OCI-LY1 (cell line): Measurements from ENCODE around the gene HIC1.

Experiments used
- CTCF ChIP-seq: fragments of 200-600 bp; sonication (generic), shearing (Covaris generic); IDR thresholded peaks from 2 replicates; pipeline ENCODE4 v1.5.1; 2017; ENCODE audit warnings: mild to moderate bottlenecking, antibody characterized with exemption, low read length, moderate library complexity, mixed read lengths
- EZH2 ChIP-seq: fragments of 200-600 bp; sonication (generic), shearing (Covaris generic); IDR thresholded peaks from 2 replicates; pipeline ENCODE4 v1.8.0; 2017; ENCODE audit warnings: borderline replicate concordance, mixed run types, mild to moderate bottlenecking, antibody characterized with exemption, low read length, moderate library complexity, mixed read lengths

DNA sequence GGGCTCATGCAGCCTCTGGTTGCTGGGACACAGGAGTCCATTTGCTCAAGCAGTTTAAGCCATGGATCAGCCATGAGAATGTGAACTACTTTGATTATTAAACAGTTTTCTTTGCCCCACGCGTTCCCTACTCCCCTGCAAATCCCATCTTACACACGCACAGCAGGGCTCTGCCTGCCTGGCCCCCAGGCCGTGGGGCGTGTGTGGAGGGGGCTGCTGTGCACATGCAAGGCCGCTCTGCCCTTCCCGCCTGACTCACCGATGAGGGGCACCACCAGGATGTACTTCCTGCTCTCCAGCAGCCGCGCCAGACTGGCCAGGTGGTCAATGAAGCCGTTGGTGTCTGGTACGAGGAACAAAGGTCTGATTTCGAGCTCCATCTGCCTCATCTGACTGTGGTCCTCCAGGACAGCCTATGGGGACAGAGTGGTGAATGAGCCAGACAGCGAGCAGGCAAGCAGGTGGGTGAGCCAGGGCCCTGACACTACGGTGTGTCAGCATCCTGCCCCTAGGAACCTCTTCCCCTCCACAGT lies 13.7 kb downstream of the HIC1 start:
- no peak for TF ChIP-seq EZH2
- no peak for TF ChIP-seq CTCF
